Measurements from ENCODE around the gene GPATCH8.
"Not testable (repeated sequence)": the region's sequence is repeated elsewhere in the genome, so short reads cannot be mapped to it uniquely, and the experiment has no call there.

The GPATCH8 gene

GRCh38 chr17:44394112-44394511 lies 109.1 kb downstream of the GPATCH8 start:
- not testable (repeated sequence) for DNase-seq

GRCh38 chr17:44390250-44390870 lies 112.8 kb downstream of the GPATCH8 start:
- no peak for DNase-seq

- DNase-seq, result no peak
Observed at GRCh38 chr17:44389723-44390202, 113.4 kb downstream of the GPATCH8 start.

GRCh38 chr17:44389281-44389680 lies 113.9 kb downstream of the GPATCH8 start, which contains the start of gene ITGA2B:
ITGA2B (minus strand) TSS chr17:44389649; CDS start chr17:44389473, 176 bp downstream.
- no peak for DNase-seq

- no peak for DNase-seq
Observed at GRCh38 chr17:44387804-44388203, 115.4 kb downstream of the GPATCH8 start.

- no peak for DNase-seq
Observed at GRCh38 chr17:44386182-44386525, 117.1 kb downstream of the GPATCH8 start.

DNA sequence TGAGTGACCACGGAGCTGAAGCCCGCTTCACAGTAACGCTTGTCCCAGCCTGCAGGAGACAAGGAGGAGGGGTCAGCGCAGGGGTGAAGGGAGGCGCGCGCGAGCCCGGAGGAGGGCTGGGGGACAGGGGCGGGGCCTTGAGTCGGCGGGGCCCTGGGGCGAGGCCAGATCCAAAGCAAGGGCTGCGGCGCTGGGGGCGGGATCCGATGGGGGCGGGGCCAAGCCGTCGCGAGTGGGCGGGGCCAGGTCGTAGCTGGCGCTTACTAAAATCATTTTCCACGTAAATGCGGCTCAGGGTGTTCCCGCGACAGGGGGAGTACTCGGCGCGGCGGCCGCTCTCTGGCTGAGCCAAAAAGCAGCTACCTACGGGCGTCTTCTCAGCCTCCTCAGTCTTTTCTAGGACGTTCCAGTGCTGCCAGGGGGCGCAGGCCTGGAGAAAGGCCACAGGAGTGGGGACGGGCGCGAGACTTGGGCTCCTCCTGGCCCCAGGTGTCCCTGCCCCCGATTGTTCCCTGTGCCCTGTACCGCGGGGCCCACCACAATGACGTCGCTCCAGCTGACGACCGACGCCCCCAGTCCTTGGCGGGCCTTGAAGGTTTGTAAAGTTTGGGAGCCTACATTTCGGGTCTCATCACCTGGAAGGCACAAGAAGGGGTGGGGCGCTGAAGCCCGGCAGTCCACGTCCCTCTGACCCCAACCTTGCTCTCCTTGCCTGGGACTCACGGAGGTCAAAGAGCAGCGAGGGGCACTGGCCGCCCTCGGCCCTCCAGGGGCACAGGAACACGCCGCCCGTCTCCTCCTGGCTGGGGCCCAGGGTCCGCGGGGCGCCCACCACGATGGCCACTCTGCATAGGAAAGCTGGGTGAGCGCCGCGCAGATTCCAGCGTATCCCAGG lies 117.7 kb downstream of the GPATCH8 start:
- DNase-seq, result peak; percentile 90

GRCh38 chr17:44384823-44385286 lies 118.4 kb downstream of the GPATCH8 start:
- DNase-seq, result no peak

GRCh38 chr17:44384281-44384822 lies 118.9 kb downstream of the GPATCH8 start:
- DNase-seq, result no peak

GRCh38 chr17:44383861-44384260 lies 119.3 kb downstream of the GPATCH8 start:
- no peak for DNase-seq

DNA sequence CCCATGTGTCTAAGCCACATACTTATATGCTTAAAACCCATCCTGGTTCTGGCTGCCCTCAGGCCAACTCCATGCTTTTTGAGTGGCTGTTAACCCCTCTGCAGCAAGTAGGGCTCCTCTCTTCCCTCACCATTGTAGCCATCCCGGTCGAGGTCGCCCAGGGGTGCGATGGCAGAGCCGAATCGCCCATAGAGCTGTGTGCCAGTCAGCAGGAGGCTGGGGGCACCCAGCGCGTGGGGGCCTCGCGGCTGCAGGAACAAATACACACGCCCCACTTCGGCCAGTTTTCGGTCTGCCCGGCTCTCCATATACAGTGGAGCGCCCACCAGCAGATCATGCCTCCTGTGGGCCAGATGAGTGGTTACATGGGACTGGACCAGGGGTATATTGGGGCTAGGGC lies 119.8 kb downstream of the GPATCH8 start:
- no peak for DNase-seq

DNA sequence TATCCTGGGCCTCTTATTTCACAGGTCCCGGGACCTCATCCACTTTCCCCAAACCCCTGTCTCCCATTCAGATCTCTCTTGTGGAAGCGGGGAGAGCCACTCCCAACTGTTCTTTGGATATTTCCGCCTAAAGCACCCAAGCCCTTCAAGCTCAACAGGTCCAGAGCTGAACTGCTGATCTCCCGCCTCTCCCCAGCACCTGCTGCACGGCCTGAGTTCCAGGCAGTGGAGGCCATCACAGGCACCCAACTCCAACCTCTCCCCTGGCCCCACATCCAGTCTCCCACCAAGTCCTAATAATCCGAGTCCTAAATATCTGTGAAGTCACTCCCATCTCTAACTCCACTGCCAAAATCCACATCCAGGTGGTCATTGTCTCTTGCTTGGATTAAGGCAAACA lies 120.3 kb downstream of the GPATCH8 start:
- no peak for DNase-seq

GRCh38 chr17:44381810-44382305 lies 121.3 kb downstream of the GPATCH8 start:
- no peak for DNase-seq

GRCh38 chr17:44380767-44381166 lies 122.4 kb downstream of the GPATCH8 start:
- no peak for DNase-seq

GRCh38 chr17:44379887-44380286 lies 123.3 kb downstream of the GPATCH8 start:
- DNase-seq, result no peak

- DNase-seq, result no peak
Observed at GRCh38 chr17:44378171-44378705, 125.0 kb downstream of the GPATCH8 start.

- no peak for DNase-seq
Observed at GRCh38 chr17:44376779-44377178, 126.4 kb downstream of the GPATCH8 start.

DNA sequence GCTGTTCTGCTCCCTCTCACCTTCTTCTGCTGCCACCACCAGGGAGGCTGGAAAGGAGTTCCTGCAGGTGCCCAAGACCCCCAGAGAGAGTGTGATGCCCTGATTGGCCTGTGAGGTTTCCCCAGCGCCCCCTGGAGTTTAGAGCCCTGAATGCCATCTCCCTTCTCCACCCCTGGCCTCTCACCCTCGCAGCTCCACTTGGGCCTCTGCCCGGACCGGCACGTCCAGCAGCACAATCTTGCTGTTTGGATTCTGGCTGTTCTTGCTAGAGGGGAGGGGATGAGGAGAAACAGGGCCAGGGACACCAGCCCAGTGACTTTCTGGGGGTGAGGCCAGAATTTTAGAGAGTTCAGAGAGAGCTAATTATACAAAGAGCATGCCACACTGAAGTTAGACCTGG lies 127.1 kb downstream of the GPATCH8 start:
- peak; percentile 67 for DNase-seq

DNA sequence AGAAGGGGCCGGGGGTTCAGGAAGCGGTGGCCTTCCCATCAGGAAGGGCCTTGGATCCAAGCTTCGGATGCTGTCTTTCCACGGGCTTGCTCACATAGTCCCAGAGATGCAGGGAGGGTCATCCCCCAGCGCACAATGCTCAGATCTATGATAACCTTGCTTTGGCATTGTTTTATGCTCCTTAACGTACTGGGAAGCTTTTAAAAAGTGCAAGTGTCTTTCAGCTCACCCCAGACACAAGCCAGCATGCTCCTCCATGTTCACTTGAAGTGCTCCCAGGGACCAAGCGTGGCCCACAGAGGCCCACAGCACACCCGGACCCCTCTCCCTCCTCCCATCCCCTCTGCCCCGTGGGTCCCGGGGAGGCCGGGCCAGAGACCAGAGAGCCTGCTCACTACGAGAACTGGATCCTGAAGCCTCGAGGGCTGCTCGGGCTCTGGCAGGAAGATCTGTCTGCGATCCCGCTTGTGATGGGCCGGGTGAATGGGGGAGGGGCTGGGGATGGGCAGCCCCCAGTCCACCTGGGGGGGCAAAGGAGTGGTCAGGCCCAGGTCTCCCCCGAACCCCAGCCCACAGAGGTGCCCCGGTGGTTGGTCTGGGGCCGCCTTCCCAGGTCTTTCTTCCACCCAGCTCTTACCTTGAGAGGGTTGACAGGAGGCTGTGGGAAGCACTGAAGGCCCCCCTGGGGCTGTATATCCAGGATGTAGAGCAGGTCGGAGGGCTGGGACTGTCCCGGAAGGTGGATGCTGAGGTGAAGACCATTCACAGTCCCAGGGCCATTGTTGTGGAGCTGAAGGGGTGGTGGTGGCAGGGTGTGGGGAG lies 127.8 kb downstream of the GPATCH8 start:
- DNase-seq, result no peak

DNA sequence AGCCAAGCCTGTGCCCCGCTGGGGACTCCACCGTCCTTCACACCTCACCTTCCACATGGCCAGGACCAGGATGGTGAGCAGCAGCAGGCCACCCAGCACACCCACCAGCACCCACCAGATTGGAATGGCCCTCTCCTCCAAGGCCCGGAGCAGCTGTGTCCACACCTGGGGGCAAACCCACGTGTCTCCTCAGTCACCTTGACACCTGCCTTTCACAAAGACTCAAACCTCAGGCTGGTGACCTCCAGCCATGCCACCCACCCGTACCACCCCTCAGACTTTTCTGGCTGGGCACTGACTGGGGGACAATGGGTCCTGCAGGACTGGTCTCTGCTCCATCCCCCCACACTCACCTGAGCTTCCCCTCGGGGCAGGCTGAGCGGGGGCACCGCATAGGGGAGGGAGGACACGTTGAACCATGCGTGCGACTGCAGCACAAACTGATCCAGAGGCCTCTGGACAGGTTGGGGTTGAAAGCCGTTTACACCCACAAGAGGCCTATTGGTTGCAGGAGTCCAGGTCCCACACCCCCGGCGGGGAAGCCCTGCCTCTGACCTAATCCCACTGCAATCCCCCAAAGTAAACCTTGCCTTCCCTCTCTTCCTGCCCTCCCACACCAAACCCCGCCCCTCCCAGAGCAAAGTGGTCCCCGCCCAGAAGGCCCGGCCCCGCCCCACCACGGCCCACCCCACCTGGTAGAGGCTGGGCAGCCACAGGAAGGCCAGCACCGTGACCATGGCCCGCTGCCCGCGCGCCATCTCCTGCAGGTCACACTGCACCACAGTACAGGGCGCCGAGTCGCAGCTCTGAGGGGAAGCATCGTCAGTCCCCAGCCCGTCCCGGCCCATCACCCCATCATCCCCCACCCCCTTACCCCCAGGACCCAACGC lies 128.7 kb downstream of the GPATCH8 start:
- DNase-seq, result no peak

DNA sequence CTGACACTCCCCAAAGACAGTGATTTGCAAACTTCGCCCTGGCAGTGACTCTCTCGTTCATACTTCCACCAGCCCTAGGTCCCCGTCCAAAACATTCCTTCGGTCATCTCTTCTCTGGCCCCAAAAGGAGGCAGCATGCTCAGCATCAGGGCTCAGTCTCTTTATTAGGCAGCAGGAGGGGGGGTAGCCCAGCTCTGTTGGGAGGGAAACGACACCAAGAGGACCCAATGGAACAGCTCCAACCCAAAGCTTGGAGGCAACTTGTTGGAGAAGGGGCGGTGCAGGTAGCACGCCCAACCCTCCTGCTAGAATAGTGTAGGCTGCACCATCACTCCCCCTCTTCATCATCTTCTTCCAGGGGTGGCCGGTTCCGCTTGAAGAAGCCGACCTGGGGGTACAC lies 131.2 kb downstream of the GPATCH8 start:
- DNase-seq, result no peak

Measured in right forelimb (tissue), 1 donor.